Measurements from ENCODE around the gene SCO2. TPM values are rescaled to one million over a fixed set of nuclear protein-coding genes. Genes with fewer than 3 reads are reported as not detected.

The SCO2 gene
- total RNA-seq: 1 to 10 TPM in 1 of 2 donors, under 1 TPM in 1; 0.40 to 1.9 TPM
- polyA plus RNA-seq (ENCODE audit: insufficient read length in 2 of 2): 1 to 10 TPM; 6.0 to 7.3 TPM
- long read RNA-seq, donor 1, partial matches to known transcripts: 0 of 1 reads
- long read RNA-seq, donor 1, other reads (novel, unspliced or antisense): 0 of 1 reads
- long read RNA-seq, donor 2: 0 reads
- long read RNA-seq, donor 3: 0 reads
- long read RNA-seq, donor 4, partial matches to known transcripts: 0 of 1 reads
- long read RNA-seq, donor 4, other reads (novel, unspliced or antisense): 0 of 1 reads

- Histone ChIP-seq H3K36me3 (ENCODE audit: control insufficient read depth, insufficient read depth, low read length) (peaks cover 54% of the 10 kb centered on the region), H3K27me3 (ENCODE audit: control insufficient read depth, insufficient read depth, low read length) (peaks cover 14% of the 10 kb centered on the region), H3K4me1 (ENCODE audit: control insufficient read depth, insufficient read depth, low read length) (peaks cover 41% of the 10 kb centered on the region), H3K4me3 (ENCODE audit: low read depth, low read length) (peak within 1 kb of the TSS; percentile 57), H3K27ac (ENCODE audit: low read depth, low read length) (peak within 1 kb of the TSS; percentile 85), H3K9me3 (ENCODE audit: control insufficient read depth, insufficient read depth, low read length) (no peaks in the 10 kb centered on the region)
- WGBS (ENCODE audit: insufficient coverage): under 1% methylated on average over 84 of the region's 84 CpGs
- DNase-seq (ENCODE audit: low read depth in 4 of 6, low spot score in 6 of 6): peak; percentile 92 to 99 (median 96)
These were observed at the start of gene SCO2 for GRCh38 chr22:50525104-50525857. Gene SCO2, minus strand, starts transcription at chr22:50525598. Its CDS starts 1,187 bp downstream, at chr22:50524411.

GRCh38 chr22:50574383-50574755 is 49.0 kb upstream of the SCO2 start:
- peaks cover 85% of the 10 kb centered on the region for H3K36me3 ChIP-seq (ENCODE audit: control insufficient read depth, insufficient read depth, low read length)
- H3K27ac ChIP-seq (ENCODE audit: low read depth, low read length): no peak overlapping the region
- no peaks in the 10 kb centered on the region for H3K27me3 ChIP-seq (ENCODE audit: control insufficient read depth, insufficient read depth, low read length)
- no peaks in the 10 kb centered on the region for H3K9me3 ChIP-seq (ENCODE audit: control insufficient read depth, insufficient read depth, low read length)
- DNase-seq (ENCODE audit: low read depth in 4 of 6, low spot score in 6 of 6): no peak
- peaks cover 30% of the 10 kb centered on the region for H3K4me1 ChIP-seq (ENCODE audit: control insufficient read depth, insufficient read depth, low read length)
- H3K4me3 ChIP-seq (ENCODE audit: low read depth, low read length): no peak overlapping the region
- 90% methylated on average over 10 of the region's 11 CpGs for WGBS (ENCODE audit: insufficient coverage)

GRCh38 chr22:50573491-50574382 is 48.3 kb upstream of the SCO2 start:
- Histone ChIP-seq H3K27me3 (ENCODE audit: control insufficient read depth, insufficient read depth, low read length) (no peaks in the 10 kb centered on the region), H3K27ac (ENCODE audit: low read depth, low read length) (no peak overlapping the region), H3K4me1 (ENCODE audit: control insufficient read depth, insufficient read depth, low read length) (peaks cover 23% of the 10 kb centered on the region), H3K4me3 (ENCODE audit: low read depth, low read length) (no peak overlapping the region), H3K9me3 (ENCODE audit: control insufficient read depth, insufficient read depth, low read length) (no peaks in the 10 kb centered on the region), H3K36me3 (ENCODE audit: control insufficient read depth, insufficient read depth, low read length) (peaks cover 85% of the 10 kb centered on the region)
- WGBS (ENCODE audit: insufficient coverage): 81% methylated on average over 26 of the region's 26 CpGs
- no peak for DNase-seq (ENCODE audit: low read depth in 4 of 6, low spot score in 6 of 6)

- H3K9me3 ChIP-seq (ENCODE audit: control insufficient read depth, insufficient read depth, low read length): no peaks in the 10 kb centered on the region
- H3K36me3 ChIP-seq (ENCODE audit: control insufficient read depth, insufficient read depth, low read length): peaks cover 85% of the 10 kb centered on the region
- H3K27me3 ChIP-seq (ENCODE audit: control insufficient read depth, insufficient read depth, low read length): no peaks in the 10 kb centered on the region
- H3K4me3 ChIP-seq (ENCODE audit: low read depth, low read length): no peak overlapping the region
- no peak for DNase-seq (ENCODE audit: low read depth in 4 of 6, low spot score in 6 of 6)
- H3K27ac ChIP-seq (ENCODE audit: low read depth, low read length): no peak overlapping the region
- peaks cover 16% of the 10 kb centered on the region for H3K4me1 ChIP-seq (ENCODE audit: control insufficient read depth, insufficient read depth, low read length)
- WGBS (ENCODE audit: insufficient coverage): 91% methylated on average over 11 of the region's 11 CpGs
These were observed 47.6 kb upstream of the SCO2 start for GRCh38 chr22:50572965-50573364.

- H3K9me3 ChIP-seq (ENCODE audit: control insufficient read depth, insufficient read depth, low read length): no peaks in the 10 kb centered on the region
- H3K27me3 ChIP-seq (ENCODE audit: control insufficient read depth, insufficient read depth, low read length): no peaks in the 10 kb centered on the region
- no peak overlapping the region for H3K4me3 ChIP-seq (ENCODE audit: low read depth, low read length)
- DNase-seq (ENCODE audit: low read depth in 4 of 6, low spot score in 6 of 6): no peak
- WGBS (ENCODE audit: insufficient coverage): 87% methylated on average over 26 of the region's 26 CpGs
- peaks cover 79% of the 10 kb centered on the region for H3K36me3 ChIP-seq (ENCODE audit: control insufficient read depth, insufficient read depth, low read length)
- H3K4me1 ChIP-seq (ENCODE audit: control insufficient read depth, insufficient read depth, low read length): peaks cover 14% of the 10 kb centered on the region
- no peak overlapping the region for H3K27ac ChIP-seq (ENCODE audit: low read depth, low read length)
These were observed 46.1 kb upstream of the SCO2 start for GRCh38 chr22:50571264-50572175.

- Histone ChIP-seq H3K36me3 (ENCODE audit: control insufficient read depth, insufficient read depth, low read length) (peaks cover 73% of the 10 kb centered on the region), H3K27ac (ENCODE audit: low read depth, low read length) (no peak overlapping the region), H3K9me3 (ENCODE audit: control insufficient read depth, insufficient read depth, low read length) (no peaks in the 10 kb centered on the region), H3K4me3 (ENCODE audit: low read depth, low read length) (no peak overlapping the region), H3K27me3 (ENCODE audit: control insufficient read depth, insufficient read depth, low read length) (no peaks in the 10 kb centered on the region), H3K4me1 (ENCODE audit: control insufficient read depth, insufficient read depth, low read length) (peaks cover 14% of the 10 kb centered on the region)
- DNase-seq (ENCODE audit: low read depth in 4 of 6, low spot score in 6 of 6): no peak
- 95% methylated on average over 12 of the region's 12 CpGs for WGBS (ENCODE audit: insufficient coverage)
These were observed 45.5 kb upstream of the SCO2 start for GRCh38 chr22:50570861-50571260.

- H3K4me3 ChIP-seq (ENCODE audit: low read depth, low read length): no peak overlapping the region
- no peaks in the 10 kb centered on the region for H3K9me3 ChIP-seq (ENCODE audit: control insufficient read depth, insufficient read depth, low read length)
- 91% methylated on average over 13 of the region's 13 CpGs for WGBS (ENCODE audit: insufficient coverage)
- peaks cover 67% of the 10 kb centered on the region for H3K36me3 ChIP-seq (ENCODE audit: control insufficient read depth, insufficient read depth, low read length)
- no peak for DNase-seq (ENCODE audit: low read depth in 4 of 6, low spot score in 6 of 6)
- no peaks in the 10 kb centered on the region for H3K27me3 ChIP-seq (ENCODE audit: control insufficient read depth, insufficient read depth, low read length)
- no peak overlapping the region for H3K27ac ChIP-seq (ENCODE audit: low read depth, low read length)
- H3K4me1 ChIP-seq (ENCODE audit: control insufficient read depth, insufficient read depth, low read length): peaks cover 14% of the 10 kb centered on the region
These were observed 44.6 kb upstream of the SCO2 start for GRCh38 chr22:50569896-50570535.

- no peak for DNase-seq (ENCODE audit: low read depth in 4 of 6, low spot score in 6 of 6)
- Histone ChIP-seq H3K27ac (ENCODE audit: low read depth, low read length) (no peak overlapping the region), H3K4me3 (ENCODE audit: low read depth, low read length) (no peak overlapping the region), H3K4me1 (ENCODE audit: control insufficient read depth, insufficient read depth, low read length) (peaks cover 12% of the 10 kb centered on the region), H3K36me3 (ENCODE audit: control insufficient read depth, insufficient read depth, low read length) (peaks cover 61% of the 10 kb centered on the region), H3K9me3 (ENCODE audit: control insufficient read depth, insufficient read depth, low read length) (no peaks in the 10 kb centered on the region), H3K27me3 (ENCODE audit: control insufficient read depth, insufficient read depth, low read length) (no peaks in the 10 kb centered on the region)
- WGBS (ENCODE audit: insufficient coverage): 86% methylated on average over 7 of the region's 8 CpGs
These were observed 43.7 kb upstream of the SCO2 start for GRCh38 chr22:50569041-50569459.
